PC-3 (cell line): ENCODE data around the gene EIF4E1B. TPM values are rescaled to one million over a fixed set of nuclear protein-coding genes. Genes with fewer than 3 reads are reported as not detected.

ENCODE experiments used
- ATAC-seq: fragments of 200-7000 bp; cut with Tn5 transposase; 2 replicates; pipeline ENCODE4 v1.9.1; 2020; ENCODE audit warnings: mild to moderate bottlenecking, moderate library complexity
- BruUV-seq: library from RNA; stranded (reverse); fragments of 400-500 nt; replicated peaks from 2 replicates; lab custom pipeline; 2021; lab: Mats Ljungman, UMichigan
- CTCF ChIA-PET: fragments of 300-600 bp; sonication (Branson Sonifier 250); formaldehyde crosslinking; loops from one replicate; lab custom pipeline; 2022; ENCODE audit warnings: antibody characterized with exemption; lab: Charles Lee
- POLR2A ChIA-PET: fragments of 300-600 bp; sonication (Branson Sonifier 250); formaldehyde crosslinking; loops from one replicate; lab custom pipeline; 2022; ENCODE audit warnings: antibody characterized with exemption; ENCODE audit not compliant: unreplicated experiment; lab: Charles Lee
- DNase-seq: peaks from one replicate; pipeline ENCODE4 v3.0.0-alpha.2; 2015
- H2AFZ ChIP-seq: fragments of 300-600 bp; sonication (generic); 2 replicates; pipeline ENCODE4 v1.6.0; 2016; ENCODE audit warnings: antibody characterized with exemption, low read length
- H3F3A ChIP-seq: fragments of 300-600 bp; sonication (generic); one replicate; pipeline ENCODE4 v1.6.0; 2017; ENCODE audit warnings: antibody characterized with exemption, low read length, control low read depth, mild to moderate bottlenecking; ENCODE audit not compliant: unreplicated experiment
- H3K27ac ChIP-seq: fragments of 300-600 bp; sonication (generic); 2 replicates; pipeline ENCODE4 v1.5.1; 2016; ENCODE audit warnings: mild to moderate bottlenecking, low read length
- H3K27me3 ChIP-seq: fragments of 300-600 bp; sonication (generic); 2 replicates; pipeline ENCODE4 v1.6.1; 2016; ENCODE audit warnings: low read length, mixed read lengths
- H3K36me3 ChIP-seq: fragments of 300-600 bp; sonication (generic); 2 replicates; pipeline ENCODE4 v1.6.1; 2016; ENCODE audit warnings: low read depth, mixed run types, low read length, mixed read lengths
- H3K4me1 ChIP-seq: fragments of 300-600 bp; sonication (generic); 2 replicates; pipeline ENCODE4 v1.5.1; 2016; ENCODE audit warnings: low read length; ENCODE audit not compliant: insufficient read depth
- H3K4me2 ChIP-seq: fragments of 300-600 bp; sonication (generic); 2 replicates; pipeline ENCODE4 v1.6.0; 2016; ENCODE audit warnings: low read length
- H3K4me3 ChIP-seq: fragments of 300-600 bp; sonication (generic); 2 replicates; pipeline ENCODE4 v1.5.1; 2016; ENCODE audit warnings: mild to moderate bottlenecking, low read length, mixed read lengths
- H3K79me2 ChIP-seq: fragments of 300-600 bp; sonication (generic); 2 replicates; pipeline ENCODE4 v1.6.1; 2017; ENCODE audit warnings: low read length, mixed read lengths
- H3K9ac ChIP-seq: fragments of 300-600 bp; sonication (generic); 2 replicates; pipeline ENCODE4 v1.6.0; 2016; ENCODE audit warnings: mild to moderate bottlenecking, low read length
- H3K9me2 ChIP-seq: fragments of 300-600 bp; sonication (generic); replicated peaks from 2 replicates; pipeline ENCODE4 v1.6.1; 2016; ENCODE audit warnings: mixed run types, low read length, mixed read lengths
- H3K9me3 ChIP-seq: fragments of 300-600 bp; sonication (generic); 2 replicates; pipeline ENCODE4 v1.6.1; 2016; ENCODE audit warnings: low read length, mixed read lengths
- H4K20me1 ChIP-seq: fragments of 300-600 bp; sonication (generic); 2 replicates; pipeline ENCODE4 v1.6.1; 2016; ENCODE audit warnings: low read length, mixed read lengths
- EZH2 ChIP-seq: fragments of 300-600 bp; sonication (generic); IDR thresholded peaks from one replicate; pipeline ENCODE4 v1.6.1; 2017; ENCODE audit warnings: antibody characterized with exemption, mild to moderate bottlenecking, low read length; ENCODE audit not compliant: unreplicated experiment
- EZH2phosphoT487 ChIP-seq: fragments of 300-600 bp; sonication (generic); IDR thresholded peaks from 2 replicates; pipeline ENCODE4 v1.6.1; 2018; ENCODE audit warnings: mild to moderate bottlenecking, antibody characterized with exemption, low read length, borderline replicate concordance
- intact Hi-C: fragments of 100-400 bp; cut with micrococcal nuclease; formaldehyde crosslinking; loops from 2 replicates; pipeline ENCODE4 v1.9.0; 2023
- total RNA-seq: library from RNA; depleted of rRNA; stranded (reverse); fragments of >200 nt; gene quantifications from 2 replicates; pipeline ENCODE4 v1.2.3, GENCODE V29; 2014
- TF ChIP-seq, protein P1 (sequence below): fragments of 300-600 bp; sonication (generic); conservative IDR thresholded peaks from 2 replicates; pipeline ENCODE4 v1.5.1; 2017; ENCODE audit warnings: antibody characterized with exemption, low read depth, mild to moderate bottlenecking, low read length

Gene EIF4E1B
- total RNA-seq, 1 experiment from 2014 or later = not detected

DNA sequence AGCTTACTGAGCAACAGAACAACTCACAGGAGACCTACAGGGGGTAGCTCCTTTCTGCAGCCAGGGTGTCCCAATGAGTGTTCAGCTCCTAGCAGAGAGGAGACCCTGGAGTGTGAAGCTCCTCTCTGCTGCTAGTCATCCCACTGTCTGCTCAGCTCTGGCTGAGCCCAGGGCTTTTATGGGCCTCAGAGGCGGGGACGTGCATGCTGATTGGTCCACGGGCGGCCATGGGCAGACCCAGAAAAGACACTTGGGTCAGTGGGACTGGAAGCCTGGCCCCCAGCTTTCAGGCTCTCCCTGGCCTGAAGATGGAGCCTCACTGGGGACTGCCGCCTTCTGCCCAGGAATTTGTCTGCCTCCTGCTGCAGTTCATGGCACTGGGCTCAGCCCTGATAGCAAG, 57.4 kb downstream of the EIF4E1B start:
- no peak overlapping the region for H3K27ac ChIP-seq
- no peak for ATAC-seq
- no peaks in the 10 kb centered on the region for H3K9me2 ChIP-seq
- intact Hi-C loops = no loop called here
- H3K27me3 ChIP-seq = peaks cover 23% of the 10 kb centered on the region
- H3K4me1 ChIP-seq = no peaks in the 10 kb centered on the region; the same call in 1 of the 2 replicates
- no peak for DNase-seq
- H3K9ac ChIP-seq = no peak overlapping the region
- H3K36me3 ChIP-seq = no peaks in the 10 kb centered on the region
- no peaks in the 10 kb centered on the region for H3K79me2 ChIP-seq
- TF ChIP-seq, protein P1, sequence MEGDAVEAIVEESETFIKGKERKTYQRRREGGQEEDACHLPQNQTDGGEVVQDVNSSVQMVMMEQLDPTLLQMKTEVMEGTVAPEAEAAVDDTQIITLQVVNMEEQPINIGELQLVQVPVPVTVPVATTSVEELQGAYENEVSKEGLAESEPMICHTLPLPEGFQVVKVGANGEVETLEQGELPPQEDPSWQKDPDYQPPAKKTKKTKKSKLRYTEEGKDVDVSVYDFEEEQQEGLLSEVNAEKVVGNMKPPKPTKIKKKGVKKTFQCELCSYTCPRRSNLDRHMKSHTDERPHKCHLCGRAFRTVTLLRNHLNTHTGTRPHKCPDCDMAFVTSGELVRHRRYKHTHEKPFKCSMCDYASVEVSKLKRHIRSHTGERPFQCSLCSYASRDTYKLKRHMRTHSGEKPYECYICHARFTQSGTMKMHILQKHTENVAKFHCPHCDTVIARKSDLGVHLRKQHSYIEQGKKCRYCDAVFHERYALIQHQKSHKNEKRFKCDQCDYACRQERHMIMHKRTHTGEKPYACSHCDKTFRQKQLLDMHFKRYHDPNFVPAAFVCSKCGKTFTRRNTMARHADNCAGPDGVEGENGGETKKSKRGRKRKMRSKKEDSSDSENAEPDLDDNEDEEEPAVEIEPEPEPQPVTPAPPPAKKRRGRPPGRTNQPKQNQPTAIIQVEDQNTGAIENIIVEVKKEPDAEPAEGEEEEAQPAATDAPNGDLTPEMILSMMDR = no peak
- TF ChIP-seq EZH2phosphoT487 (no peak), EZH2 (no peak)
- ChIA-PET POLR2A (no interaction called here), CTCF (no interaction called here)
- no peak overlapping the region for H3K4me3 ChIP-seq
- H3F3A ChIP-seq = no peaks in the 10 kb centered on the region
- no peak overlapping the region for H3K4me2 ChIP-seq
- BruUV-seq = no TSS peak
- H4K20me1 ChIP-seq = no peaks in the 10 kb centered on the region
- no peaks in the 10 kb centered on the region for H3K9me3 ChIP-seq
- H2AFZ ChIP-seq = no peak overlapping the region

DNA sequence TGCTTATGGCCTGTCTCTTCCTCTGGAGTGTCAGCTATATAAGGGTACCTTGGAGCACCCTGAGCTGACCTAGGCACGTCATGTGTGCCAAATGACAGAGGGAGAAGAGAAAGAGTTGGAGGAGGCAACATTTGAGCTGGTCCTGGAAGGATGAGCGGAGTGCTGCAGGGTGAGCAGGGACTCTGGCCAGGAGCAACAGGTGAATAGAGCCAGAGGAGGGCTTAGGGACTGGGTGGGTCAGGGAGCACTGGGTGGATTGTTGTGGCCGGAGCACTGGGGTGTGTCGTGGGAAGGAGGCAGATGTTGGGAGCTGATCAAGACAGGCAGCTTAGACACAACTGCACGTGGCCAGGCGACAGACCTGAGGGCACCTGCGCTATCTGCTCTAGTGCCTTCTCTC, 60.4 kb downstream of the EIF4E1B start:
- H3K9me3 ChIP-seq = no peaks in the 10 kb centered on the region
- no peak overlapping the region for H3K9ac ChIP-seq
- H3K4me3 ChIP-seq = no peak overlapping the region
- H2AFZ ChIP-seq = no peak overlapping the region
- POLR2A ChIA-PET = no interaction called here
- H3K4me1 ChIP-seq = no peaks in the 10 kb centered on the region; the same call in 1 of the 2 replicates
- no peaks in the 10 kb centered on the region for H3K9me2 ChIP-seq
- CTCF ChIA-PET = no interaction called here
- ATAC-seq (no peak), DNase-seq (no peak)
- H4K20me1 ChIP-seq = no peaks in the 10 kb centered on the region
- H3K27ac ChIP-seq = no peak overlapping the region
- H3F3A ChIP-seq = no peaks in the 10 kb centered on the region
- H3K79me2 ChIP-seq = no peaks in the 10 kb centered on the region
- H3K4me2 ChIP-seq = no peak overlapping the region
- no peaks in the 10 kb centered on the region for H3K36me3 ChIP-seq
- TF ChIP-seq, protein P1 = no peak
- TF ChIP-seq EZH2phosphoT487 = no peak
- no peak for TF ChIP-seq EZH2
- H3K27me3 ChIP-seq = peaks cover 31% of the 10 kb centered on the region
- BruUV-seq = no TSS peak
- intact Hi-C loops = no loop called here

DNA sequence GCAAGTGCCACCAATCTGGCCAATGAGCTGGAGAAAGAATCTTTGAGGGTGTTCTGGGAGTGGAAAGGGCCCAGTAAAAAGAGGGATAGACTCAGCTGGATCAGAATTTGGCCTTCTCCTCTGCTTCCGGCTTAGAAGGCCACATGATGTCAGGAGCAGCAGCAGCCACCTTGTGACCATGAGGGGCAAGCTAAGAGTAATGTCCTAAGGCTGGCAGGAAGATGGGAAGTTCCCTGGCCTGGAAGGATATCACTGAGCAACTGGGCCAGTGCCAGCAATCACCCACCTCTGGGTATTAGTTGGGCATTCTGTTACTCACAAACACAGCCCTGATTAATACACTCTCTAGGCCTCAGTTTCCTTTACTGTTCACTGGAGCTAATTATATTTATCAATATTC, 61.0 kb downstream of the EIF4E1B start:
- ATAC-seq (no peak), DNase-seq (no peak)
- POLR2A ChIA-PET = interaction anchor here (0.6 kb wide), 1 partner anchor 518 kb away, joined by 4 read pairs; no protein-coding TSS in a partner anchor
- Histone ChIP-seq H4K20me1 (no peaks in the 10 kb centered on the region), H3K4me1 (no peaks in the 10 kb centered on the region; the same call in 1 of the 2 replicates), H3F3A (no peaks in the 10 kb centered on the region), H3K9me3 (no peaks in the 10 kb centered on the region), H3K4me3 (no peak overlapping the region), H2AFZ (no peak overlapping the region), H3K9me2 (no peaks in the 10 kb centered on the region), H3K4me2 (no peak overlapping the region), H3K27ac (no peak overlapping the region), H3K36me3 (no peaks in the 10 kb centered on the region), H3K9ac (no peak overlapping the region), H3K79me2 (no peaks in the 10 kb centered on the region), H3K27me3 (peaks cover 31% of the 10 kb centered on the region)
- CTCF ChIA-PET = no interaction called here
- BruUV-seq = no TSS peak
- TF ChIP-seq EZH2phosphoT487 = no peak
- TF ChIP-seq, protein P1 = no peak
- no peak for TF ChIP-seq EZH2
- intact Hi-C loops = no loop called here
